Measurements from ENCODE around the gene ZSCAN21.

Gene ZSCAN21

DNA sequence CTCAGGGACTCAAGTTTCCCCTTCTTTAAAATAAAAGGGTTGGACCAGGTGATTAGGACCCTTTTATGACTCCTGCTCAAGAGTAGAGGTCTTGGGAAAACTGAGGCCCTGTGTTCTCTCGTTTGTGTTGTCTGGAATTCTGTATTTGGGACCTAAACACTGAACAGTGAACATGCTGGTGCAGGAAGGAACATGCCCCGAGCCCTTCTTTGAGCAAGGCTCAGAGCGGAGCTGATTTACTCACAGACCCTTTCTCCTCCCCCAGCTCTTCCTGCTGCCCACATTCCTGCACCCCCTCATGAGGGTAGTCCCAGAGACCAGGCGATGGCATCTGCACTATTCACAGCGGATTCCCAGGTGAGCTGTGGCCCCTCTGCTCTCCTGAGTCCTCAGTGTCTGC is 20.0 kb upstream of the ZSCAN21 start:
- DNase-seq = no peak

DNA sequence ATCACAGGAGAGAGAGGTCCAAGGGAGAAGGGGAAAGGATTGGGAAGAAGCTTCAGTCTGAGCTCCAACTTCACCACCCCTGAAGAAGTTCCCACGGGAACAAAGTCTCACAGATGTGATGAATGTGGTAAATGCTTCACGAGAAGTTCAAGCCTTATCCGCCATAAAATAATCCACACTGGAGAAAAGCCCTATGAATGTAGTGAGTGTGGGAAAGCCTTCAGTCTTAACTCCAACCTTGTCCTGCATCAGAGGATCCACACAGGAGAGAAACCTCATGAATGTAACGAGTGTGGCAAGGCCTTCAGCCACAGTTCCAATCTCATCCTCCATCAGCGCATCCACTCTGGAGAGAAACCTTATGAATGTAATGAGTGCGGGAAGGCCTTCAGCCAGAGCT is 16.0 kb upstream of the ZSCAN21 start:
- DNase-seq = no peak

DNA sequence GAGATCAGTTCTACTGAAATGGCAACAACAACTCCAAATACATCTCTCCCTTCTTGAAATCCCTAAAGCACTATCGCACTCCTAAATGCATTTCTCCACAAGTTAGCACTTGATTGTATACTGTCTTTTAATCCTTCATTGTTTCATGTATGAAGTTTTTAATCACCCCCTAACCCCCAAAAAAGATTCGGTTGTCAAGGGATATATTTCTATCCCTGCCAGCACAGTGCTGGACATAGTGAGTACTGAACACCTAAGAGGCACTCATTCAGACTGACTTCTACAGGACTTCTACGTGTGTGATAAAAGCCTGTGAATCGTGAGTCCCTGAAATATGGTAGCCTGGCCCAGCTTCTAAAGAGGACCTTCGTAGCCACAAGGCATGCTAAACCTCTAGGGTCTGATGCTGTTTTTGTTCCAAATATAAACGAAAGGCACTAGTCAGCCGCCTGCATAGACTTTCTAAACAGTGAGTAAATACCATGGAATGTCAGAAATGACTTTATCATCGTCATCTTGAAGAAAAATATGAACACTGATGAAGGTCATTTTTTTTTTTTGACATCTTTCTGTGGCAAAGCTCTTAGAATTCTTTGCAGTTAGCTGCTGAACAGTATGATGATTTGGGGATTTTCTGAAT is 14.6 kb upstream of the ZSCAN21 start:
- no peak for DNase-seq

DNA sequence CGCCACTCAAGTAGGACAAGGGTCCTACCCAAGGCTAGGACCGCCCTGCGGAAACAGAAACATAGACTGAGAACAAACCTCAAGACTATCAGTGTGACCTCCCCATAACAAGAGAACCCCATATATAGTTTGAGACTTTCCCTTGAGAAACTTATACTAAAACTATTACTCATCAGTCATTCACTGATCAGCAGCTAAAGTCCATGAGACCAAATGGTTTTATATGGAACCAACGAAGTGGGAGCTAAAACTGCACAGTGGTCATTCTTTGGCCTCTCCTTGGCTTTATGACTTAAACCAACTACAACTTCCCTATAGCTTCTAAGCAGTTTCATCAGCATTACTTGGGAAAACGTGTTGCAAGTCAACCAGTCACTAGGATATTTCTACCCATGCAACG is 13.7 kb upstream of the ZSCAN21 start:
- no peak for DNase-seq

DNA sequence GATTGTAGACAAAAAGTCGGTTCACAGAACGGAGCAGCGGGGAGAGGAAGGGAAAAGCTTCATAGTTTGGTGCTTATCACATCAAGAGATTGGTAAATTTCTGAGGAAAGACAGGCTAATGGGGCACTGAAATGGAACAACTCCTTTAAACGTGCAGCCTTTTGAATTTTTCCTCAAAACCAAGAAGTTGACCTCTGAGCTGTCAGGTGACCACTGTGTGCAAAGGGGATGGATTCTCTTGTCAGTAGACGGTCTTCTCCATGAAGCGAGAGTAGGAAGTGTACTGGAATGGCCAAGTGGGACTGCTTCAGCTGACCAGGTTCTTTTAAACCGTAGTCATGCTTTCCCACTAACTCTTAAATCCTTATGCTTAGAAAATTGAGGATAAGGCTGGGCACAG is 11.2 kb upstream of the ZSCAN21 start:
- DNase-seq = no peak

DNA sequence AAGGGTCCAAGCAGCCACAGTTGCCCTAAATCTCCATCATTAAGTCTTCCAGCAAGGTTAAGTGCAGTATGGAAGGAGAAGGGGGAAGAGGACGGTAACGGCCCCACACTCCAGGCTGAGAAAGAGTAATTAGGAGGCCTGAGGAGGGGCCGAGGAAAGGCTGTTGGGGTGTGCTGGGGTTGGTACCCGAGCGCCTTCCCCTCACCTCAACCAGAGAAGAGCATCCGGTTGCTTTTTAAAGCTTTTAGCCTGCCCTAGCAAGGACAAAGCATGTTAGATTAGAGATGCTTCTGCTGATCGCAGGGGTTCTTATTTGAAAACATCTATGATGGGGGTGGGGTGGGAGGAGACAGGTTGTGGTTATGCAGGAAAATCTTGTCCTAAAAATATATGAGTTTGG is 9.0 kb upstream of the ZSCAN21 start:
- DNase-seq = no peak

DNA sequence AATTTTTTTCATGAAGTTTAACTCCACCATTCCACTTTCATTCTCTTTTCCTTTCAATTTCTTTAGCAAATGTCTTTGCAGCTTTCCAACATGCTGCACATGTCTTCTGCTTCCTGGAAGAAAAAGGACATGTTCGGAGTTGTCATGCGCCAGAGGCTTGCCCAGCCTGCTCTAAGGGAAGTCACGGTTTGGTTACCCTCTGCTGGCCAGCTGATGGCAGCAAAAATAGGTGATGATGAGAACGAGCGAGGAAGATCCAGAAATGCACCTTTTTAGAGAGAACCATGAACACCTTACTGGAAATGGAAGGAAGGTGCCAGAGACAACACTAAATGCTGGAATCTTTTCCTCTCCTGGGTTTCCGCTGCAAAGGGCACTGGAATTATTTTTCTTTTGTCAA is 4.9 kb upstream of the ZSCAN21 start:
- no peak for DNase-seq

DNA sequence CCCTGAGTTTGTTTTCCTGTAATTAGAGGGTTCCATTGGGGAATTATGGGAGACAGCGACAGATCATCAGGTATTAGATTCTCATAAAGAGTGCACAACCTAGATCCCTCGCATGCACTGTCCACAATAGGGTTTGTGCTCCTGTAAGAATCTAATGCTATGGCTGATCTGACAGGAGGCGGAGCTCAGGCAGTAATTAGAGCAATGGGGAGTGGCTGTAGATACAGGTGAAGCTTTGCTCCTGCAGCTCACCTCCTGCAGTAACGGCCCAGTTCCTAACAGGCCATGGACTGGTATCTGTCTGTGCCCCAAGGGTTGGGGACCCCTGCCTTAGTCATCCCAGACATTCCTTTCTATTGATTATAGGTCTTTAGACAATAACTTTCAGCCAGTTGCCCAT is 894 bp upstream of the ZSCAN21 start:
- DNase-seq = no peak

DNA sequence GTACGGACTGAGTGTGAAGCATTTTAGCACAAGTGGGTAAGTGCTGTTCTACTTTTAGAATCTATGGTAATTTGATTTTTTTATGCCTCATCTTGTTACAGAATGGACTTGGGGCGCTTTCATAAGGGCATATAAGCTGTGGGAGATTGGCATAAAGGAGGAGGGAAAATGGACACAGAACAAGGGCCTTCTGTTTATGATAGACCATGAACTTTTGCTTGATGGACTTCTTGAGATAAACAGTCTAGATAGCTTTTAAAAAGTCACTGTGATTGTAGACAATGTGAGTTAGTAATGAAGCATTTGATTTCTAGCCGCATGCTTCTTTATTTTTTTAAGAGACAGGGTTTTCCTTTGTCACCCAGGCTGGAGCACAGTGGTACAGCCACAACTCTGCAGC is 2.0 kb downstream of the ZSCAN21 start:
- no peak for DNase-seq

DNA sequence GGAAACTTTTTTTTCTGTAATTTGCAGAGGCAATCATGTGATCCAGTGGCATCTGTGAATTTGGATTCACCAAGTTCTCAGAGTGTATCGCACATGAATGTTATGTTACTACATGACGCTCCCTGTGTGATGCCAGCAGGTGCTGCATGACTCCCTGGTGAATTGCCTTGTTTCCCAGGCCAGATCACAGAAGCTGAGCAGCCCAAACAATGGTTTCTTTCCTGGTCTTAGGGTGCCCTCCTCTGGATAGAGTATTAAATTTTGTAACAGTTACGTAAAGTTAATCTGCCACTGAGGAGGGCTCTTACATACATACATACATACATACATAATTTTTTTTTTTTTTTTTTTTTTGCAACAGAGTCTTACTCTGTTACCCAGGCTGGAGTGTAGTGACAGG is 3.6 kb downstream of the ZSCAN21 start:
- peak; percentile 89 for DNase-seq

DNA sequence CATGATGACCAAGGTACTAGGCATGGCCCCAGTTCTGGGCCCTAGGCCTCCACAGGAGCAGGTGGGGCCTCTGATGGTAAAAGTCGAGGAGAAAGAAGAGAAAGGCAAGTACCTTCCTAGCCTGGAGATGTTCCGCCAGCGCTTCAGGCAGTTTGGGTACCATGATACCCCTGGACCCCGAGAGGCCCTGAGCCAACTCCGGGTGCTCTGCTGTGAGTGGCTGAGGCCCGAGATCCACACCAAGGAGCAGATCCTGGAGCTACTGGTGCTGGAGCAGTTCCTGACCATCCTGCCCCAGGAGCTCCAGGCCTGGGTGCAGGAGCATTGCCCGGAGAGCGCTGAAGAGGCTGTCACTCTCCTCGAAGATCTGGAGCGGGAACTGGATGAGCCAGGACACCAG is 7.4 kb downstream of the ZSCAN21 start:
- no peak for DNase-seq

DNA sequence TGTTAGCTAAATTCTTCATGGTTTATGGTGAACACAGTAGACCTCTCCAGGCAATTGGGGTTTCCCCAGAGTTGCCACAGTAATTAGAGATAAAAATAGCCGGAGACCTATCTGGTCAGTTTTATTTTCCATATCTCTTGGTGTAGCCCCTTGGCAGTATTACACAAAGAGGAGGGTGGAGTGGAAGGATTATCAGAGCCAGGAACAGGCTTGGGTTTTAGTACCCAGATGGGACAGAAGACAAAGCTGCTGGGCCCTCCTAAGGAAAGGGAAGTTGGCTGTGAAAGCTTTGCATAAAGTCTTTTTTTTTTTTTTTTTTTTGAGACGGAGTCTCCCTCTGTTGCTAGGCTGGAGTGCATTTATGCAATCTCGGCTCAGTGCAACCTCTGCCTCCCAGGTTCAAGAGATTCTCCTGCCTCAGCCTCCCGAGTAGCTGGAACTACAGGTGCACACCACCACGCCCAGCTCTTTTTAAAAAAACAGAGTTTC is 9.7 kb downstream of the ZSCAN21 start:
- no peak for DNase-seq

DNA sequence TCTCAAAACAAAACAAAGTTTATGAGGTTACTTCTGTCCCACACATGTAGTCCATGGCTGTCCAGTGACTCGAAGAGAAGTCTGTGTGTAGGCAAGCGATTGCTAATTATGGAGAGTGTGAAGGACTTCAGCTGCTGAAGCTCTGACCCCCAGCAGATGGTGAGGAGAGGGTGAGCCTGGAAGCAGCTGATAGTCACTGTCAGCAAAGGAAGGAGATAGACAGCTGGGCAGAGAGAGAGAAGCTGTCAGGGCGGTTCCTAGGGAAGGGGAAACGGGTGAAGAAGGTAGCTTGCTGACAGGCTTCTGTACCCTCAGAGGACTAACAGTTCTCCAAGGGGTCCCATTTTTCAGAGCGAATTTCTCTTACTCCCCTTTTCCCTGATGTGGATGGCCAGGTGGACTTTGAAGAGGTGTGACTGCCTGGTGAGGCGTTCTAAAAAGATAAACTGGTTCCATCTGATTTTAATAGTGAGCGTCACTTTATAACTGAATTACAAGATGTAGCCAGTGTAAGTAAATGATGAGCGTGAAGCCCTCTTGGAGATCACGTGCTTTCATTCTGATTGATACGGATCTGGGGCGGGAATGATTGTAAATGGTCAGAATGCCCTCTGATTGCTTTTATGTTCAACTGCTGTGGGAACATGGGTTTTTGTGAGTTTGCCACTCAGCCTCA is 12.1 kb downstream of the ZSCAN21 start:
- no peak for DNase-seq

DNA sequence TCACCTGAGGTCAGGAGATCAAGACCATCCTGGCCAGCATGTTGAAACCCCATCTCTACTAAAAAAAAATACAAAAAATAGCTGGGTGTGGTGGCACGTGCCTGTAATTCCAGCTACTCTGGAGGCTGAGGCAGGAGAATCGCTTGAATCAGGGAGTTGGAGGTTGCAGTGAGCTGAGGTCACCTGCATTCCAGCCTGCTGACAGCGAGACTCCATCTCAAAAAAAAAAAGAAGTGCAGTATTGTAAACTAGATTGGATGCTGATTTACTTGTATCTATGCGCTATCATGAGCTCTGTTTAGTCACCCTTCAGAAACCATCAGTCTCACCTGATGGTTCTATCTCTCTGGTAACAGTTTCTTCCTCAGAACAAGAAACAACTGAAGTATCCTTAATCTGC is 13.8 kb downstream of the ZSCAN21 start:
- DNase-seq = no peak

DNA sequence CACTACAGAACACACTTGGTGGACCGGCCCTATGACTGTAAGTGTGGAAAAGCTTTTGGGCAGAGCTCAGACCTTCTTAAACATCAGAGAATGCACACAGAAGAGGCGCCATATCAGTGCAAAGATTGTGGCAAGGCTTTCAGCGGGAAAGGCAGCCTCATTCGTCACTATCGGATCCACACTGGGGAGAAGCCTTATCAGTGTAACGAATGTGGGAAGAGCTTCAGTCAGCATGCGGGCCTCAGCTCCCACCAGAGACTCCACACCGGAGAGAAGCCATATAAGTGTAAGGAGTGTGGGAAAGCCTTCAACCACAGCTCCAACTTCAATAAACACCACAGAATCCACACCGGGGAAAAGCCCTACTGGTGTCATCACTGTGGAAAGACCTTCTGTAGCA is 14.6 kb downstream of the ZSCAN21 start:
- DNase-seq = no peak

DNA sequence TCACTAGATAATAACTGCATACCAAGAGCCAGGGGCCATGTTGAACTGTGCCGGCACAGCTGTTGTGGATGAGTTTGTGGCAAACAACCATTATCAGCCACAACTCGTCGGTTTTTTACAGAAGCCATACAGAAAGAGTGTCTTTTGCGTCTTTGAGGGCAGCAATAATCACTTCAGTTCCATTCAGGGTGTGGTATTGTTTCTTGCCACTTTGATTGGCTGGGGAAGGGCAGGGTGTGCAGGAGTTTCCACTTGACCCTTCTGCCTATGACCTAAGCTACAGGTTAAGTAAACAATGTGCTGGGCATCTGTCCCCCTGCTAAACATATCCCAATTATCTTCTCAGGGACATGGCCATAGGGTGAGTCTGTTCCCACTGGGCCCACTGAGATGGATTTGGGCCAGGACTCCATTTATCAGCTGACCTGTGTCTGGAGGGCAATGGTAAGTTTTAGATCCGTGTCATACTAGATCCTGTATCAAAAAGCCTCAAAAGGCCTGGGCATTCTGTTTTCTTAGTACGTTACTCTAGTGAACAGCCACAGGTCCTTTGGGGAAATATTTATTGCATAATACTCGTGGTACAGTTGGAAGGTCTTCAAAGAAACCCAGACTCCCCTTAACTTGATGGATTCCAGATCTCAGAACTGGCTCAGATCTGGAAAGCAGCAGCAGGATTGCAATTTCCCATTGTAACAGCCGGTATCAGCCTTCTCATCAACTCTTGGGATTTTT is 16.0 kb downstream of the ZSCAN21 start:
- DNase-seq = no peak

DNA sequence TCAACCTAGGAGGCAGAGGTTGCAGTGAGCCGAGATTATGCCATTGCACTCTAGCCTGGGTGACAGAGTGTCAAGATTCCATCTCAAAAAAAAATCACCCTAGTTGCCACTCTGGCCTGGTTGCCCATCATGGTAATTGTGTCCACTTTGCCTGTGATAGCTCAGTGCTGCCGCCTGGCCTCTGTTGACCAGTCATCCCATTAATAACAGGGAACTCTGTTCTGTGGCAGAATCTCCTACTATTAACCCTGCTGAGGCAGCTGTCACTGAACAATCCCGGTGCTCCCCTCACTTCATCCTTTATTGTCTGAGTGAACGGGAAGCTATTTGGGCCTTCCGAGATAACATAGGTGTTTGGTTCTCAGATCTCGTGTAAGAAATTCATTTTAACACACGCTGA is 17.4 kb downstream of the ZSCAN21 start:
- no peak for DNase-seq

DNA sequence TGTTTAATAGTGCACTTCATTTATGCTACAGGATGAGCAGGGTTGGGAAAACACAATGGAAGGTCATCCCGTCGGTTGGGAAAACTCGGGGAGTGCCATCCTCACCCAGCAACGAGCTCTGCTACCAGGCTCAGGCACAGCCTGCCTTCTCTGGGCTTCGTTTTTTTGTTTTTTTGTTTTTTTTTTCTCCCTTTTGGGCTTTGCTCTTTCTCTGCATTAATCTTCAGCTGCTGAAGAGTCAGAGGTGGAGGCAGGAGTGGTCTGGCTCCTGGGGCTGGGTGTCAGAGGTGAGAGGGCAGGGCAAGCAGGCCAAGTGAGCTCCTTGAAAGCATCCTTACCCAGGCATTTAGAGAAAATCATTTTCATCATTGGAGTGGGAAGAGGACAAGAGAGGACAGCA is 20.4 kb downstream of the ZSCAN21 start:
- no peak for DNase-seq

DNA sequence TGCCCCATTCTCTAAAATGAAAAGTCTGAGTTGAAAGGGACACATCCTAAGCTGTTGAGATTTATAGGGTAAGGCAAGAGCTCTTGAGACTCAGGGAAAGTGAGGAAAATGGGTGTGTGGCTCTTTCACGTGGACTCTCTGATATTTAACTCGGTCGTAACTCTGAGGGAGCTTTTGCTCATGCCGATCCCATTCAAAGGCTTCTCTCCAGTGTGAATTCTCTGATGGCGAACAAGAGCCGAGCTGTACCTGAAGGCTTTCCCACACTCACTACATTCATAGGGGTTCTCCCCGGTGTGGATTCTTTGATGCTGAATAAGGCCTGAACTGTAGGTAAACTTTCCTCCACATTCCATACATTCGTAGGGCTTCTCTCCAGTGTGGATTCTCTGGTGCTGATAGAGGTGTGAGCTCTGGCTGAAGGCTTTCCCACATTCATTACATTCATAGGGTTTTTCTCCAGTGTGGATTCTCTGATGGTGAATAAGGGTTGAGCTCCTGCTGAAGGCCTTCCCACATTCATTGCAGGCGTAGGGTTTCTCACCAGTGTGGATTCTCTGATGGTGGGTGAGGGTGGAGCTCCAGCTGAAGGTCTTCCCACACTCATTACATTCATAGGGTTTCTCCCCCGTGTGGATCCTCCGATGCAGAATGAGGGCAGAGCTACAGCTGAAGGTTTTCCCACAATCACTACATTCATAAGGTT is 21.6 kb downstream of the ZSCAN21 start:
- DNase-seq = no peak

DNA sequence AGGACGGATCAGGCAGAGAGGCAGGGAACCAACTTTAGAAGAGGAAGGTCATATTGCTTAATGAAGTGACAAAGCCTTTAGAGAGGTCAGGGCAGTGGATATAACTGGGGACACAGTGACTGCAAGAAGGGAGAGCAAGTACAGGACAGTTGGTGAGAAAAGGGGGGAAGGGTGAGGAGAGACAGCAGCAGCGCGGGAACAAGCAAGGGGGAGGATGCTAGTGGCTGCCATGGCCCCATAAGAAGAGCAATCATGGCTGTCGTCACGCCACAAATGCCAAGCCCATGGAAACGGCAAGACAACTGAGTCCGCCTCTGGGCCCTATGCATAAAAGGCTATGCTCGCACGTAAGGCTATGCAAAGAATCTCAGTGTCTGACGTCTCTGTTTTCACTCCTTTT is 22.9 kb downstream of the ZSCAN21 start:
- DNase-seq = no peak

DNA sequence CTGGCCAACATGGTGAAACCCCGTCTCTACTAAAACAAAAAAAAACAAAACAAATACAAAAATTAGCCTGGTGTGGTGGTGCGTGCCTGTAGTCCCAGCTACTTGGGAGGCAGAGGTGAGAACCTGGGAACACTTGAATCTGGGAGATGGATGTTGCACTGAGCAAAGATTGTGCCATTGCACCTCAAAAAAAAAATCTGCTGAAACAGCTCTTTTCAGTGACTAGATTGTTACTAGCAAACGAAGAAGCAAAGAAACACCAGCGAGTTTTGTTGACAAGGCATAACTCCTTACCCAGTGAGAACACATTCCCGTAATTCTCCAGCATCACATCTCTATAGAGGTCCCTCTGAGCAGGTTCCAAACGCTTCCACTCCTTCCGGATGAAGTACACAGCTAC is 25.3 kb downstream of the ZSCAN21 start:
- no peak for DNase-seq

DNA sequence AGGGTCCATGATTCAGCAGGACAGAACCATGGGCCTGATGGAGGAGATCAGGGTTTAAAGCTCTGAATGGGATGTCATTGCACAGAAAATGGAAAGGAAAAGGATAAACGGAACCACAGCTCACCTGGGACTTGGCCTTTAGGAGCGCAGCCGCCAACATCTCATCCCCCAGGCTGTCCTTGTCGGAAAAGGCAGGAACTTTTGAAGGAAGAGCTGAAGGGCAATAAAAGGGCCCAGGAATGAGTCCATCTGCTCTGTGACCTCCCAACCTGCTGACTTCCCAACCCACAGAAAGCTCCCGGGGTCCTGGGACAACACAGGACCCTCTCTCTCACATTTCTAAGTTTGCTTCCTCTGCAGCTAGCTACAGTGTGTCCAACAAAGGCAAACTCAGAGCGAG is 25.8 kb downstream of the ZSCAN21 start:
- DNase-seq = no peak

DNA sequence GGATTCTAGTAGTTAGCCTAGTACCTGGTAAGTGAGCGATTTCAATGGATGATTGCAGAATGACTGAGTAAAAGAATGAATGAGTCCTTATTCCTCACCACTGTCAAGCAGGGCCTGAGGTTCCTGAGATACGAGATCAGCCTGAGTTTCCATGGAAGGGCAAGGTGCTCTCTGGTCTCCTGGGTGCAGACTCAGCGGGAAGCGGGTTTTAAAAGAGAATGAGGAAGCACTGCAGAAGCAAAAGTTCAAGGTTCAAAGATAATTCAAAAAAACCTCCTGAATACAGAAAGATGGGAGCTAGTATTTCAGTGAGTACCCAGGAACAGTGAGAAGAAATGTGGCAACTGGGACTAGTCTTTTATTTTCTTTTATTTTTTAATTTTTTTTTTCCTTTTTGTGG is 27.6 kb downstream of the ZSCAN21 start:
- no peak for DNase-seq
